Measurements from ENCODE around the gene MX1.

- TF ChIP-seq CTCF (IDR thresholded peaks at IDR 0.05) (no peak), EP300 (IDR thresholded peaks at IDR 0.05) (no peak), POLR2AphosphoS5 (IDR thresholded peaks at IDR 0.05) (no peak)
Observed at GRCh38 chr21:41379901-41380300, 46.1 kb upstream of the MX1 start.

Measured in stomach (tissue), 4 donors.